IPS-18c (cell line): Measurements from ENCODE around the gene VTI1A.
A peak's percentile ranks its signal among the peaks of the same experiment; 100 is the strongest.
"Not testable (repeated sequence)": the region's sequence is repeated elsewhere in the genome, so short reads cannot be mapped to it uniquely, and the experiment has no call there.

ENCODE experiments used
- H3K4me3 ChIP-seq: 2 replicates; pipeline ENCODE4 v1.7.0; 2013; ENCODE audit warnings: low read depth, mild to moderate bottlenecking, low read length, moderate library complexity; ENCODE audit not compliant: insufficient read depth
- H3K9me3 ChIP-seq: one replicate; pipeline ENCODE4 v1.6.1; 2013; ENCODE audit warnings: mild to moderate bottlenecking, low read length, moderate library complexity; ENCODE audit not compliant: control insufficient read depth, insufficient read depth

The VTI1A gene

DNA sequence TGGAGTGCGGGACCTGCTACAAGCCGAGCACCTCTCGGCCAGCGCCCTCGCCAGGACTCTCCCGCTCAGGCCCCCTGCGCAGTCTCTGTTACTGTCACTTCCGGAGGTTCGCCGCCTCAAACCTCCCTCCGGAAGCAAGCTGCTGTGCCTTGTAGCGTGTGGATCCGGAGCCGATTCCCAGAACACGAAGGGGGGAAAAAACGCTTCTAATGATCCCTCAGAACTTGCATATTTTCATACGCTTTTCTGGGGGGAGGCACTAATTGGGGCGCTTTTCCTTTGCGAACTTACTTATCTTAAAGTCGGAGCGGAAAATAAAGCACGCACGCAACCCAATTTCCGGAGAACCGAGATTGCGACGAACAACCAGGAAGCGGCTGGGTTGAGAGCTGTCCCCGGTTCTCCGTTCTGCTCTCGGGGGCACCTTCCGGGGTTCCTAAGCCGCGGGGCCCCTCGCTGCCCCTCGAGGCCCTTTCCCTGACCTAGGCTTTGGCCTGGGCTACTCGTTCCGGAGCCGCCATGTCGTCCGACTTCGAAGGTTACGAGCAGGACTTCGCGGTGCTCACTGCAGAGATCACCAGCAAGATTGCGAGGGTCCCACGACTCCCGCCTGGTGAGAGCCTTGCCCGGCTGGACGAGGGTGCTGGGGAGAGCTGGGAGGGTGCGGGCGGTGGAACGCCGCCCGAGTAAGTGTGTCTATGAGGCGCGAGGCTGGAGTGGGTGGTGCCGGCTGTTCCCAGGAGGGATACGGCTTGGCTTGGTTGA, at the start of gene VTI1A, which contains the start of gene ZDHHC6:
Gene VTI1A (plus strand): TSS at position 361 of the 765 bp plus-strand sequence. CDS start 159 bp downstream, at position 520.
Gene ZDHHC6 (minus strand): TSS at position 60 of the 765 bp plus-strand sequence. CDS start 1,478 bp downstream, outside the sequence.
- Histone ChIP-seq H3K9me3 (no peaks in the 10 kb centered on the region), H3K4me3 (peak within 1 kb of the TSS; percentile 96)

DNA sequence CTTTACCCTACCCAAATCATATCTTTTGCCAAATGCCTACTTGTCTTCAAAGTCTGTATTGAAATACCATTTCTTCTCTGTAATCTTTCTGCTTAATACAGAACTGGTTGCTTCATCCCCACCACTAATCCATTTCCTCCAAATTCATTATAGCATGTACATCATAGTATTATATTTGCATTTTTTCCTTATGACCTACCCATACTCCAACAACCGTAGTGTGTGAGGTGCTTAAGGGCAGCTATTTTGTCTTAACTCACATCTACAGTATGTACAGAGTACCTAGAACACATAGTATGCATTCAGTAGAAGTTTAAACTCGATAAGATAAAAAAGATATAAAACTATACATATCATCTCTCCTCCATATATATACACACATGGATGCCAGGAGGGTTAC, 49.4 kb upstream of the VTI1A start:
- Histone ChIP-seq H3K4me3 (no peak overlapping the region), H3K9me3 (no peaks in the 10 kb centered on the region)

DNA sequence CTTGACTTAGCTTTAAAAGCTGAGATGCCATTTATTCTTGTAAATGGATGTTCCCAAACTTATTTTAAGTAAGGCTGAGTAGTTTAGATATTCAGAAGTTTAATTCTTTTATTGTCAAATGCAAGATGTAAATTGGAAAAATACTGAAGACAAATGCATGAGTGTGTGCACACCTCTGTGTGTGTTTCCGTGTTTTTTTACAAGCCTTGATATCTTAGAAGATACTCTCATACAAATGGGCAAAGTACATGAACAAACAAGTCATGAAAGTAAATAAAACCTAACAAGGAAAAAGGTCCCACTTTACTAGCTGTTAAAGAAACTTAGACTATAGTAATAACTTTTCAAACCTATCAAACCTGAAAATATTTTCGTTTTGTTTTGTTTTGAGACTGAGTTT, 44.1 kb upstream of the VTI1A start:
- H3K4me3 ChIP-seq = no peak overlapping the region
- H3K9me3 ChIP-seq = no peaks in the 10 kb centered on the region

DNA sequence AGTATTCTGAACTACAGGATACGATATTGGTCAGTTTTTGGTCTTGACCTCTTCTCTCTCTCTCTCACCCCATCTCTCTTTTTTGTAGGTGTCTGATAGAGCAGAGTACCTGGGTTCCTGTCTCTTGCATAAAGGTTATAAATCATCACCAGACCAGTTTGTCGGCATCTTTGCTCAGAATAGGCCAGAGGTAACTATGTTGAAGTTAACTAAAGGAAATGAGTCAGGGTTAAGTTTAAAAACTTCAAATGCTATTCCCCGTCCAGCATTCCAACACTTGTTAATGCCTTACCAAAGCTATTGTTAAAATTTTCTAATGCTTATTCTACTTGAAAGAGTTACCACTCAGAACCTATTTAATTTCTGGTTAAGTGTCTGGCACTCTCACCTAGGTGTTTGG, 42.4 kb upstream of the VTI1A start:
- H3K4me3 ChIP-seq = no peak overlapping the region
- no peaks in the 10 kb centered on the region for H3K9me3 ChIP-seq

DNA sequence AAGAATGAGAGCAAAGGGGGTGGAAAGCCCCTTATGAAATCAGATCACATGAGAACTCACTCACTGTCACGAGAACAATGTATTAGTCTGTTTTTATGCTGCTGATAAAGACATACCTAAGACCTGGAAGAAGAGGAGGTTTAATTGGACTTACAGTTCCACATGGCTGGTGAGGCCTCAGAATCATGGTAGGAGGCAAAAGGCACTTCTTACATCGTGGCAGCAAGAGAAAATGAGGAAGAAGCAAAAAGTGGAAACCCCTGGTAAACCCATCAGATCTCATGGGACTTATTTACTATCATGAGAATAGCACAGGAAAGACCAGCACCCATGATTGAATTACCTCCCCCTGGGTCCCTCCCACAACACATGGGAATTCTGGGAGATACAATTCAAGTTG, 40.2 kb upstream of the VTI1A start:
- H3K9me3 ChIP-seq, H3K4me3 ChIP-seq: not testable (repeated sequence)

DNA sequence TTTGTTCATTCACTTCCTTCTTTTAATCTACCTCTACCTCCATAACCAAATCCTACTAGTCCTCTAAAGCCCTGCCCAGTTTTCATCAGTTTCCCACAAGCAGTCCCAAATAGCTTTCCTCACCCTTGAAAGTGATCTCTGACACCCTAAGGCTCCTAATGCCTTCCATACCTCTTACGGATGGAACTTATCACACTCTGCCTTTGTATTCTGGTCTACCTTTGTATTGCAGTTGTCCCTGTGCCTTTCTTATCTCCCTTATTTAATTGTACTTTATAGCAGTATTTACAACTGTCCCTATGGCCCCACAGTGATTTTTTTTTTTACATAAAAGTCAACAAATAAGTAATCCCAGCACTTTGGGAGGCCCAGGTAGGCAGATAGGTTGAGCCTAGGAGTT, 39.3 kb upstream of the VTI1A start:
- Histone ChIP-seq H3K4me3 (no peak overlapping the region), H3K9me3 (no peaks in the 10 kb centered on the region)

DNA sequence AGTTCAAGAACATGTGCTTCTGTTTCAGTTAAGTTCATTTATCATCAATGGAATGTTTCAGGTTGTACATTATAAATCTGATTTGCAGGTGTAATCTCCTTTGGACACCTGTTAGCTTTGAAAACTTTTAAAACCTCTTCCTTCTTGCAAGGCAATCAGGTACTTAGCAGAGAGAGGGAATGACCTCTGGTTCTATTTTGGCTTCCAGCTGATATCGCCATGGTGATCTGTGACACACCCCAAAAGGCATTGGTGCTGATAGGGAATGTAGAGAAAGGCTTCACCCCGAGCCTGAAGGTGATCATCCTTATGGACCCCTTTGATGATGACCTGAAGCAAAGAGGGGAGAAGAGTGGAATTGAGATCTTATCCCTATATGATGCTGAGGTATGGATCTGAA, 37.7 kb upstream of the VTI1A start:
- Histone ChIP-seq H3K9me3 (no peaks in the 10 kb centered on the region), H3K4me3 (no peak overlapping the region)

DNA sequence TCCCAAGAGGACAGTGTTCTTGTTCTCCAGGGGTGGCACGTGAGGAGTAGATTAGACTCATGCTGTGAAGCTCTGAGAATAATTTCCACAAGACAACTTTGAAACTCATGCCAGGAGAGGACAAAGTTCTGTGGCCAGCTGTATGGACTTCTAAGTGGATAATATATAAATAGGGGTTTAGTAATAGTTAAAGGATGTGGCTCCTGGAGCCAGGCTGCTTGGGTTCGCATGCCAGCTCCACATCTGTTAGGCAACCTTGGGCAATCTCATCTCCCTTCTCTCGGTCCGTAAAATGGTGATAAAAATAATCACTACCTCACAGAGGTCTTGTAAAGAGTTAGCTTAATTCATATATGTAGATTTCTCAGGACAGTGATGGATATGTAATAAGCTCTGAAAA, 37.3 kb upstream of the VTI1A start:
- H3K9me3 ChIP-seq = no peaks in the 10 kb centered on the region

DNA sequence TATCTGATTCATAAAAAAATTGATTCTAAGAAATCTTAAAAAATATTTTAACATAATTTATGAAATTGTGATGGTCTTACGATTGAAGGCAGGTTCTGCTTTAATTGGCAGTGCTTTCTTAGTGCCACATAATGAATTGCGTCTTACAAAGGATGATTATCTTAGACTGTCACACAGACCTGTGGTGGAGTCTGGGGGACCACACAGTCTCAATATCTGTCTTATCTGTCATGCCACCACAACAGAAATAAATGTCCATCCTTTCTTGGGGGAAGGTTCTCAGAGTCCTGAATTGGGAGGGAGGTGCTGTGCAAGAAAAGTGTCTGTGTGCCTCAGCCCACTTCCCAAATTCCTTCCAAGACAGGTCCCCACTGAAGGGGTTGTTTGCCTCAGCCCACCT, 34.3 kb upstream of the VTI1A start:
- no peak overlapping the region for H3K4me3 ChIP-seq
- H3K9me3 ChIP-seq = no peaks in the 10 kb centered on the region

More for the DNA sequence above, 37.3 kb upstream of the VTI1A start:
- no peak overlapping the region for H3K4me3 ChIP-seq

DNA sequence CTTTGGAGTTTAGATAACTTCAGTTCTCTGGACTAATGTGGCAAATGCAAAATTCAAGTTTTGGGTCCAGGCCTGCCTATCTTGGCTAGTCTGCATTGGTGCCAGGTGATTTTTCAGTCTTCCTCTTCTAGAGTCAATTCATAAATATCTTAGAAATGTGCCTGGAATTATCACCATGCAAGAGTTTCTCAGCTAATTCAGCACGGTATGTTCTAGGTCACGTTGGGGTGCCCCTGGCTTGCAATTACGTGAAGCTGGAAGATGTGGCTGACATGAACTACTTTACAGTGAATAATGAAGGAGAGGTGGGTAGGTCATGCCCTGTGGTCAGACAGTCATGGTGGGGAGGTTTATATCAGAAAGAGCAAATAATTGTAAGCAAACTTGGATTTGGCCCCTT, 25.3 kb upstream of the VTI1A start:
- H3K4me3 ChIP-seq = no peak overlapping the region
- H3K9me3 ChIP-seq = no peaks in the 10 kb centered on the region

DNA sequence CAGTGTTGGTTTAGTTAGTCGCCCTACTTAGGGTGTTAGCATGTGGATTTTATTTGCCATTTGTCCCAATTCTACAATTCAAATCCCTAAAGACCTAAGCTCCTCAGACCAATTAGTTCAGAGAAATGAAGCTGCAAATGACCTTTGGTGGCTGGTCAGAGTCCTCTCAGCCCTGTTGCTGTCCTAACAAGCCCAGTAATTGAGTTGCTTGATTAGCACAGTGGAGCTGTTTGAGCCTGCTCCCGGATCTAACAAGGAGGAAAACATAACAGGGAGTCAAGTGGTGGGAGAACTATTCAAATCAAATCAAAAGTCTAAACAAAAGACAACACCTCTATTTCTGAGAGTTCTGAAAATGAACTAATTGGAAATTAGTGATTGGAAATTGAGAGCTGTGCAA, 22.4 kb upstream of the VTI1A start:
- Histone ChIP-seq H3K4me3 (no peak overlapping the region), H3K9me3 (no peaks in the 10 kb centered on the region)

DNA sequence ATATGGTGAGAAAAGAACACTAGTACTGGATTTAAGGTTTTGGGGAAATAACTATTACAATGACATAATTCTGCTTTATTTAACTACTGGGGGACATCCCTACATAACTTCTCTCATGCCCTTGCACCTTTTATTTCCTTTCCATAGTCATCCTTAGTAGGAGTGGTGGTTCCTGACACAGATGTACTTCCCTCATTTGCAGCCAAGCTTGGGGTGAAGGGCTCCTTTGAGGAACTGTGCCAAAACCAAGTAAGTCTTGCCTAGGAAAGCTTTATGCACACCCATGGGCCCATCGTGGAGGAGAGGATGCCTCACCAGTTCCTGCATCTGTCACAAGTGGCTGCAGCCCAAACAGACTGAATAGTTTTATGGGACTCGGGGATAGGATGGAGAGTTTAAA, 20.9 kb upstream of the VTI1A start:
- H3K9me3 ChIP-seq = no peaks in the 10 kb centered on the region
- H3K4me3 ChIP-seq = no peak overlapping the region

DNA sequence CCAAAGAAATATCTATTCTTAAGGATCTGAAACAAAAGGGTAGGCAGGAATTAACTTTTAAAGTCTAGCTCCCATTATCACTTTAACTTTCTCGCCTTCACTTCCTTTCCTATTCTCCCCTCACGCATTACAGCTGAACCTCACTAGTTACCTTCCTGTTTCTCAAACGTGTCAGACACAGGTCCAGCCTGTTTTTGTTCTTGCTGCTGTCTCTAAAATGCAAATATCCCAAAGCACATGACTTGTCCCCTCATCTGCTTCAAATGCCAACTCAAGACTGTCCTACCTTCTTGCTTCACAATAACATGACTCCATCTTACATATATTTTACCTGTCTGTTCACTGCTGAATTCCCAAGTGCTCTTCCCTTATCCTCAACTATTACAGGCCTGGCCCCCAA, 17.9 kb upstream of the VTI1A start:
- no peak overlapping the region for H3K4me3 ChIP-seq
- H3K9me3 ChIP-seq = no peaks in the 10 kb centered on the region

DNA sequence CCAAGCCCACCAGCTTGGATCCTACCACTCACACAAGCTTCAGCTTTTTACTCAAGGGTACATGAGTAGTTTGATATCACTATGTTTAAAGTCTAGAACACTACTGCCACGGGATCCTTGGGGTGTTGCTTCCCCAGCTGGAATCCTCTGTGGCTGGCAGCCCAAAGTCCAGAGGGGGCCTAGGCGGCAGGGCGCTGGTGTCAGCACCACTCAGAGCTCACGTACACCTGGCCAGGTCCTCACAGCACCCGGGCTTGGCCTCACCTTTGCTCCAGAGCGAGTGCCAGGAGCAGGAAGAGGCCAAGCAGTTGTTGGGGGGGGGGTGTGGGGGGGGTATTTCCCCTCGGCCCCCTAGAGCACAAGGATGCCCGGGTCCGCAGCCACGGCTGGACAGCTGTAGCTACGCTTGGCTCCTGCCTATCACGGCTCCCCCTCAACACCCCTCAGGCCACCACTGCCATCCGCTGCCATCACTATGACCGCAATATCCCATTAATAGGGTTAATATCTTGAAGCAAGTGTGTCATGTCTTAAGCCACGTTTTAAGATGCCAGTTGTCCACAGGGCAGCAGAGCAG, 17.3 kb upstream of the VTI1A start:
- Histone ChIP-seq H3K4me3 (no peak overlapping the region), H3K9me3 (no peaks in the 10 kb centered on the region)

DNA sequence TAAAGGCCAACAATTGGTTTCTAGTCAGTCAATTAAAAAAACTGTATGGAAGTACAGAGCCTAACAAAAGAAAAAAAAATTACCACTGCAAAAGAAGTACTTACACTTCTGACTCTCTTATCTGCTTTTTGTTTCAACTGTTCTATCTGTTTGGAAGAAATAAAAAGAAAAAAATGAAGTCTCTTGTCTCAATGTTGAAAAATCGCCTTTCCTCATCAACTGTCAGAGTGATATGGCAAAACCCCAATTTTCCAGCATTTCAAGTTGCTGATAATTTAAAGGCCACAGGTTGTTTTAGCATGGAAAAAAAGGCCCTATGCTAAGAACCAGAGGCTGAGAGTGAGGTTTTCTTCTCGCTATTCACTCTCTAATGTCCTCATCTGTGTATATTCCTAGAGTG, 13.9 kb upstream of the VTI1A start:
- Histone ChIP-seq H3K9me3 (no peaks in the 10 kb centered on the region), H3K4me3 (no peak overlapping the region)

DNA sequence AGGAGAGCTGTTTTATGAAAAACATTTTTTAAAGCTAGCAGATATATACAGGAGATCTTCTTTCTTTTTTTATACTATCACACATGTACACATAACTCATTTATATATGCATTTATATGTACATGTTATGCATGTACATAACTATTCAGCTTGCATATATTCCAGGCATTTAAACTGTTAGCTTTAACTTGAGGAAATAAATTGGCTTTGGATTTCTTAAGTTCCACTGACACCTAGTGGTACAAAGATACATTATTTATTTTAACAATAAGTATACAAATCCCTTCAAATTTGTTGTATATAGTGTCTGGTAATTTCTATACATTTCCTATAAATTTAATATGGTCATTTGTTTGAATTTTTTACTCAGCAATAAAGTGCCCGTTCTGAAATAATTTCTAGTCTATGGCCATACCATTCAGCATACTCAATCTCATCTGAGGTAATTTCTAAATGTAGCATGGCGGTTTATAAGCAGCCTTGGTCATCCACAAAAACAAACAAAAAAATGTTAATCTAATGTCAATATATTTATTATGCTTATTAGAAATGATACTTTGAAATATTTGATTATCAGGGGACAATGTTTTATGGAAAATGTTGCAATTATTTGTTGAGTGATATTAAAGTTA, 11.9 kb upstream of the VTI1A start:
- no peaks in the 10 kb centered on the region for H3K9me3 ChIP-seq
- no peak overlapping the region for H3K4me3 ChIP-seq

DNA sequence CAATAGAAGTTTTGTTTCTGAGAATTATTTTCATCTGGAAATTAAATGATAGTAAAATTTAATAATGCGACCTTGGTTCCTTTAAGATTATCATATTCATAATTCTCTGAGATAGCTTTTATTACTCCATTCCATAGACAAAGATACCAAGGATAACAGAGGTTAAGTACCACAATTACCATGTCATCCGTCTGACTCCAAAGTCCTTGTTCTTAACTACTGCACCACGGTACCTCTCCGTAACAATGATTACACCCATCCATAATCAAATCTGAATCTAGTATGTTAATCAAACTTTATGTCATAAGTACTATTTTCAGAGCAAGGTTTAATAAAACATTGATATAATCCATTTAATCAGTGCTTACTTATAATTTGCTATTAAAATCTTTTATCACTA, 8.7 kb upstream of the VTI1A start:
- no peak overlapping the region for H3K4me3 ChIP-seq

DNA sequence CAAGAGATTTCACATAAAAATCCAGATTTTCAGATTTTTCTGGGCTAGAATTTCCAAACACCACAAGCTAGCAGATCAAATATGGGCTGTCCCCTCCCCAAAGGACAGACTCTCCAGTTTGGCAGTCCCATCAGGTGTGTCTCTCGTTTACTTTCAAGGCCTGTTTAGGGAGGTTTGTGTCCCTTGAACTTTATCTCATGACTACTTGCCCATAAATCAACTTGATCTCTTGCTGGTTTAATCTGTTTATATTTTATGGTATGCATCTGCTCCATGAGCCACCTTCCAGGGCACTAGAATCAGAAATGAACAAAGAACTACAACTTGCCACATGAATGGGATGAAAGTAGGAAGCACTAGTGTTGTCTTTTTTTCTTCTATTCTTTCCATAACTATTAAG, 5.5 kb upstream of the VTI1A start:
- H3K4me3 ChIP-seq = no peak overlapping the region
- H3K9me3 ChIP-seq = no peaks in the 10 kb centered on the region

More for the DNA sequence above, 8.7 kb upstream of the VTI1A start:
- H3K9me3 ChIP-seq = no peaks in the 10 kb centered on the region
